Activated CD4-positive, alpha-beta T cell treated with anti-CD3 and anti-CD28 coated beads, Interleukin-2, amount 50 U/mL, for 1 hour (primary cell): ENCODE data around the gene METTL5.
"Not testable (repeated sequence)": the region's sequence is repeated elsewhere in the genome, so short reads cannot be mapped to it uniquely, and the experiment has no call there.

ENCODE experiments used
- DNase-seq: peaks from one replicate; pipeline ENCODE4 v3.0.0-alpha.2; 2020

The METTL5 gene

GRCh38 chr2:169824373-169825333 lies at the start of gene METTL5:
Gene METTL5 (minus strand): TSS chr2:169824905. CDS start chr2:169824597, 308 bp downstream.
- peak; percentile 68 for DNase-seq

GRCh38 chr2:169871994-169872393 lies 47.3 kb upstream of the METTL5 start:
- DNase-seq = no peak

GRCh38 chr2:169871369-169871768 lies 46.7 kb upstream of the METTL5 start:
- not testable (repeated sequence) for DNase-seq

DNA sequence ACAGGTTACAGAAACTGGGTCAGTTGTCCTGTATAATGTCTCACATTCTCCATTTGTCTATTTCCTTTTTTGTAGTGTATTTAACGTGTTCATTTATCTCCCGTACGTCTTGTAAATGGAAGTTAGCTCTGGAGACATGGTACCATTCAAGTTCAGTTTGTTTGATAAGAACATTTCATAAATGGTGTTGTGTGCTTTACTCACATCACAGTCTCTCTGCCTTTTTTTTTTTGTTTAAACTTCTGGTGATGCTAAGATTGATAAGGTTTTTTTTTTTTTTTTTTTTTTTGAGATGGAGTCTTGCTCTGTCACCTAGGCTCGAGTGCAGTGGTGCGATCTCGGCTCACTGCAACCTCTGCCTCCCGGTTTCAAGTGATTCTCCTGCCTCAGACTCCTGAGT lies 44.2 kb upstream of the METTL5 start:
- DNase-seq = no peak

- no peak for DNase-seq
Measured at GRCh38 chr2:169867579-169867978, 42.9 kb upstream of the METTL5 start.

- DNase-seq = not testable (repeated sequence)
Measured at GRCh38 chr2:169866230-169866629, 41.5 kb upstream of the METTL5 start.

GRCh38 chr2:169865492-169865891 lies 40.8 kb upstream of the METTL5 start:
- no peak for DNase-seq

DNA sequence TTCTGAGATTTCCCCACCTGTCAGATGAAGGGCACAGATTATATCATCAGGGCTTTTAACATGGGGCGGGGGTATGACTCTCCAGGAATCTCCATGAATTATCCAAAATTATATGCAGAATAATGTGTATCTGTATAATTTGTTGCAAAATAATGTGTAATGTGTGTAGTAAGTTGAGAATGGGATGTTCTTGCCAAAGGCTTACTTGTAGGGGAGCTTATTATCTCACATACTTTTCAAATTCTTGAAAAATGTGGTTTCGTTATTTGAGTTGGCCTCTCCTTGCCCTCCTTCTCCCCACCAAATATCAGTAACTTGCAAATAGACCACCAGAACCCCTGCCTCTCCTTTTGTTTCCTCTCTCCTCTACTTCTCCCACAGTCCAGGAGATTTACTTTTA lies 38.1 kb upstream of the METTL5 start:
- no peak for DNase-seq

DNA sequence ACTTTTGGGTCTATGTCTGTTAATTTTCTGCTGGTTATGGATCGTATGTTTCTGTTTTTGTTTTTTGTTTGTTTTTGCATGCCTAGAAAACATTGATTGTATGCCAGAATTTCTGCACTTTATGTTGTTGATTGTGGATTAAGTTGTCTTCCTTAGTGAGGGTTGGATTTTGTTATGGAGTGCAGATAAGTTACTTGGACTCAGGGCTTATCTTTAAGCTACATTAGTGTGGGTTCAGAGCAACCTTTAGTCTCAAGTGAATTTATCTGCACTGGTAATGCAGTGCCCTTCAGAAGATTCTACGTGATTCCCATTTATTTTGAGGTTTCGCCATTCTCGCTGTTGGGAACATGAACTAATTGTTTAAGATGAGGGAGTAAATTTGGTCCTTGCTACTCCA lies 35.4 kb upstream of the METTL5 start:
- DNase-seq = no peak

DNA sequence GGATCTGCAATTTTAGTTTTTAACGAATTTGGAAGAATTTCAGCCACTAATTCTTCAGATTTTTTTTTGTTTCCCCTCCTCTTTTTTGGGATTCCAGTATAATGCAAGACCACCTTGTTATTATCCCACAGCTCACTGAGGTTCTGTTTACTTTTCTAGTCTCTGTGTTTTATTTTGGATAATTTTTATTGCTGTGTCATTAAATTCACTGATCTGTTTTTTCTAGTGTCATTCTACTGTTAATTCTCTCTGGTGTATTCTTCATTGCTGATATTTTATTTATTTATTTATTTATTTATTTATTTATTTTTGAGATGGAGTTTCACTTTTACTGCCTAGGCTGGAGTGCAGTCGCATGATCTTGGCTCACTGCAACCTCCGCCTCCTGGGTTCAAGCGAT lies 34.7 kb upstream of the METTL5 start:
- DNase-seq = no peak

DNA sequence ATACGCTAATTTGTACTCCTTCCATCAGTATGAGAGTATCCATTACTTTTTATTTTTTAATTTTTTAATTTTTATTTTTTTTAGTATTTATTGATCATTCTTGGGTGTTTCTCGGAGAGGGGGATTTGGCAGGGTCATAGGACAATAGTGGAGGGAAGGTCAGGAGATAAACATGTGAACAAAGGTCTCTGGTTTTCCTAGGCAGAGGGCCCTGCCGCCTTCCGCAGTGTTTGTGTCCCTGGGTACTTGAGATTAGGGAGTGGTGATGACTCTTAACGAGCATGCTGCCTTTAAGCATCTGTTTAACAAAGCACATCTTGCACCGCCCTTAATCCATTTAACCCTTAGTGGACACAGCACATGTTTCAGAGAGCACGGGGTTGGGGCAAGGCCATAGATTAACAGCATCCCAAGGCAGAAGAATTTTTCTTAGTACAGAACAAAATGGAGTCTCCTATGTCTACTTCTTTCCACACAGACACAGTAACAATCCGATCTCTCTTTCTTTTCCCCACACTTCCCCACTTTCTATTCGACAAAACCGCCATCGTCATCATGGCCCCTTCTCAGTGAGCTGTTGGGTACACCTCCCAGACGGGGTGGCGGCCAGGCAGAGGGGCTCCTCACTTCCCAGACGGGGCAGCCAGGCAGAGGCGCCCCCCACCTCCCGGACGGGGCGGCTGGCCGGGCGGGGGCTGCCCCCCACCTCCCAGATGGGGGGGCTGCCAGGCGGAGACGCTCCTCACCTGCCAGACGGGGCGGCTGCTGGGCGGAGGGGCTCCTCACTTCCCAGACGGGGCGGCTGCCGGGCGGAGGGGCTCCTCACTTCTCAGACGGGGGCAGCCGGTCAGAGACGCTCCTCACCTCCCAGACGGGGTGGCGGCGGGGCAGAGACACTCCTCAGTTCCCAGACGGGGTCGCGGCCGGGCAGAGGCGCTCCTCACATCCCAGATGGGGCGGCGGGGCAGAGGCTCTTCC lies 30.9 kb upstream of the METTL5 start:
- not testable (repeated sequence) for DNase-seq

GRCh38 chr2:169853041-169853668 lies 28.4 kb upstream of the METTL5 start:
- no peak for DNase-seq

DNA sequence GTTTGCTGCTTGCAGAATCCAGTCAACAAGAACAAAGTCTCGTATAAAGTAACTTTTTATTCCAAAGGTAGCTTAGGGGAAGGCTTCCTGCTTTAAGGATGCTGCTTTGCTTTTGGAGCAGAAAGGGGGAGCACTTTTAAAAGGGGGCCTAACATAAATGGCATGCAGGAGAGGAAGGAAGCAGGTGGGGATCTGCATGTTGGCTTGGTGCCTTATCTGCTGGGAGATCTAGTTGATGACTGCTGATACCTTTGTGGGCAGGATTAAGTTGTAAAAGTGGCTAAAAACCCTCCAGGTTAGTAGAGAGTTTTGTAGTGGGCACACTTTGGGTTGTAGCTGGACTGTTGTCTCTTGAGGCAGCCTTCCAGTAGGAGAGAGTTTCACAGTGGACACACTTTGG lies 25.0 kb upstream of the METTL5 start:
- DNase-seq = no peak

GRCh38 chr2:169848959-169849693 lies 24.4 kb upstream of the METTL5 start:
- not testable (repeated sequence) for DNase-seq

GRCh38 chr2:169845016-169845415 lies 20.3 kb upstream of the METTL5 start:
- DNase-seq = no peak

GRCh38 chr2:169841625-169842024 lies 16.9 kb upstream of the METTL5 start:
- not testable (repeated sequence) for DNase-seq

DNA sequence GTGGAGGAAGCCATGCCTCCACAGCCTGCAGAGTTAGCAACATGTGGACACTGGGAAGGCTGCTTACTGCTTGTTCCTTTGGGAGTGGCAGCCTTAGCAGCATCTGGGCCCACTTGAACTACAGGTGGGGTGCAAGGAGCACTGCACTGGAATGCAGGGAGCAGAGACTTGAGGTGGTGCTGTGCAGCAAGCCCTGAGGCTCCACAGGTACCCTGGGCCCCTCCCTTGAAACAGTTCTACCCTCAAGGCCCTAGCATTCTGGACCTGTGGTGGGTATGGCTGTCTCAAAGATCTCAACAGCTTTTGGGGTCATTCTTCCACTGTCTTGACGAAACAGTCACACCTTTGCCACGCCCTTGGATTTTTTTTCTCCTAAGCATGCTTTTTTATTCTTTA lies 16.0 kb upstream of the METTL5 start:
- DNase-seq = no peak

- no peak for DNase-seq
Measured at GRCh38 chr2:169839954-169840746, 15.4 kb upstream of the METTL5 start.

- no peak for DNase-seq
Measured at GRCh38 chr2:169838743-169839489, 14.2 kb upstream of the METTL5 start.

- DNase-seq = no peak
Measured at GRCh38 chr2:169834401-169834800, 9.7 kb upstream of the METTL5 start.
